Heart left ventricle (tissue), 16 donors: ENCODE data around the gene TEAD1. TPM values are rescaled to one million over a fixed set of nuclear protein-coding genes. Genes with fewer than 3 reads are reported as not detected.

Source experiments
- ATAC-seq, 4 donors: fragments of 200-7000 bp; cut with Tn5 transposase; one replicate each; pipeline ENCODE4 v1.9.1; 2020 to 2022; ENCODE audit warnings: moderate library complexity in 4 of 4, mild to moderate bottlenecking in 3 of 4, moderate number of reproducible peaks in 1 of 4
- DNase-seq, 5 donors: peaks; one replicate each; pipeline ENCODE4 v3.0.0-alpha.2; 2020
- H3K27ac ChIP-seq, 12 donors: fragments of 200-600 bp; sonication (generic) in 4 of 12; one replicate each; pipeline versions ENCODE4 v1.5.0 to v1.8.0; 2016 to 2022; ENCODE audit warnings: mild to moderate bottlenecking in 2 of 12
- H3K27me3 ChIP-seq, 9 donors: fragments of 200-600 bp; sonication (generic) in 2 of 9; one replicate each; pipeline versions ENCODE4 v1.5.1 to v1.8.0; 2016 to 2022; ENCODE audit warnings: mild to moderate bottlenecking in 3 of 9
- H3K36me3 ChIP-seq, 9 donors: fragments of 200-600 bp; sonication (generic) in 2 of 9; one replicate each; pipeline versions ENCODE4 v1.5.0 to v1.8.0; 2018 to 2022; ENCODE audit warnings: mild to moderate bottlenecking in 2 of 9
- H3K4me1 ChIP-seq, 12 donors: fragments of 200-600 bp; sonication (generic) in 4 of 12; one replicate each; pipeline versions ENCODE4 v1.5.0 to v1.8.0; 2016 to 2022; ENCODE audit warnings: mild to moderate bottlenecking in 3 of 12
- H3K4me3 ChIP-seq, 12 donors: fragments of 200-600 bp; sonication (generic) in 4 of 12; one replicate each; pipeline versions ENCODE4 v1.5.0 to v1.8.0; 2017 to 2022; ENCODE audit warnings: mild to moderate bottlenecking in 9 of 12, moderate library complexity in 4 of 12
- H3K9me3 ChIP-seq, 12 donors: fragments of 200-600 bp; sonication (generic) in 4 of 12; one replicate each; pipeline versions ENCODE4 v1.5.0 to v1.8.0; 2016 to 2022; ENCODE audit warnings: mild to moderate bottlenecking in 1 of 12
- CTCF ChIP-seq, 12 donors: fragments of 200-600 bp; sonication (generic) in 4 of 12; IDR thresholded peaks; one replicate each; pipeline versions ENCODE4 v1.5.0 to v1.8.0; 2018 to 2022; ENCODE audit warnings: antibody characterized with exemption in 12 of 12, mild to moderate bottlenecking in 5 of 12
- POLR2A ChIP-seq, 2 donors: fragments of 450-650 bp; IDR thresholded peaks; one replicate each; pipeline ENCODE4 v1.6.1; 2017; ENCODE audit warnings: antibody characterized with exemption in 2 of 2, mild to moderate bottlenecking in 2 of 2, moderate library complexity in 2 of 2
- WGBS, 4 donors: extraction: QIAGEN DNeasy Blood & Tissue Kit in 2 of 4; methylation state at CpG; one replicate each; pipeline versions ENCODE4 v1.1.5 to v1.1.7; 2013 to 2018; 5-methylcytosine and 5-hydroxymethylcytosine counted together
- intact Hi-C, 10 donors: fragments of 100-400 bp; cut with DNase I; formaldehyde crosslinking; loops; one replicate each; pipeline versions ENCODE4 v1.11.1 to v1.14.2; 2022
- polyA plus RNA-seq, 2 donors: library from polyadenylated mRNA; stranded (reverse); fragments of 200-250 nt; gene quantifications; one replicate each; pipeline ENCODE4 v1.2.3, GENCODE V29; 2013
- total RNA-seq, 9 donors: library from RNA; depleted of rRNA in 2 of 9; stranded (reverse); fragments of >200 nt in 2 of 9; fragmentation: NEBNext Ultra II Directional in 3 of 9; extraction: Animal tissue kit (Norgen Biotek cat#: 25700) in 3 of 9; gene quantifications; one replicate each; pipeline versions ENCODE4 v1.1.0 to v1.2.4, GENCODE V29; 2016 to 2023
- donor health status: ischemic (EF 13 %, LVEDD 7.1; RV severe dilation, severe dysfunction).
- donor health status: healthy with polysubstance abuse.
- donor health status: DM: no; HTN: yes; CAD: no.
- donor health status: DM: no; HTN: no; CAD: no.
- donor health status: ischemic (EF 25% LVEDD 6.9; RV normal size, moderate dysfunction).
- donor health status: ischemic (EF 25% LVEDD 5.7; RV mildly dilated, moderate dysfunction).
- donor health status: healthy.
- donor health status: DM: yes; HTN: yes; CAD: no.
- donor health status: ischemic (EF 35%, LVEDD 5.7; RV mildly dilated, moderate dysfunction).
- donor health status: nonischemic (EF 11% LVEDD 7.7; RV severe dilation, severe dysfunction).
- donor health status: DM: yes; HTN: yes; CAD: no.
- donor health status: PGD.
- donor health status: ischemic (EF 29% LVEDD 5.4; RV normal size, mild dysfunction).
- donor health status: nonischemic (EF 23%, LVEDD 6.1; RV moderate dilation, normal function).

Gene TEAD1
- total and polyA plus RNA-seq, 11 donors: 14.4 to 161 (median 113) TPM

- no peak overlapping the region for H3K4me3 ChIP-seq
- intact Hi-C loops: no loop called here
- WGBS, 4 donors: 71 to 79% (median 74%) methylated on average over 3 of the region's 3 CpGs
Observed at GRCh38 chr11:12981676-12982522, 307.7 kb downstream of the TEAD1 start.

GRCh38 chr11:12983336-12983735, 309.1 kb downstream of the TEAD1 start:
- intact Hi-C loops: no loop called here
- Histone ChIP-seq H3K4me3 (no peak overlapping the region), H3K36me3 (no peaks in the 10 kb centered on the region), H3K27me3 (peaks cover 0 to 10% (median 0%) of the 10 kb centered on the region in 9 donors), H3K4me1 (no peaks in the 10 kb centered on the region), H3K9me3 (no peaks in the 10 kb centered on the region), H3K27ac (no peak overlapping the region)
- no peak for TF ChIP-seq CTCF (IDR thresholded peaks at IDR 0.05)
- WGBS, 4 donors: 86 to 91% (median 90%) methylated on average over 7 of the region's 7 CpGs
- no peak for ATAC-seq
- no peak for DNase-seq

More at GRCh38 chr11:12981676-12982522, 307.7 kb downstream of the TEAD1 start:
- Histone ChIP-seq H3K27me3 (peaks cover 0 to 10% (median 0%) of the 10 kb centered on the region in 9 donors), H3K27ac (no peak overlapping the region), H3K36me3 (no peaks in the 10 kb centered on the region), H3K9me3 (no peaks in the 10 kb centered on the region), H3K4me1 (no peaks in the 10 kb centered on the region)
- TF ChIP-seq POLR2A (IDR thresholded peaks at IDR 0.05): no peak
- DNase-seq (no peak), ATAC-seq (no peak)

GRCh38 chr11:12986194-12986898, 312.1 kb downstream of the TEAD1 start:
- WGBS, 4 donors: 66 to 78% (median 68%) methylated on average over 8 of the region's 8 CpGs
- ATAC-seq (no peak), DNase-seq (no peak)
- intact Hi-C loops: no loop called here
- Histone ChIP-seq H3K4me1 (no peaks in the 10 kb centered on the region), H3K36me3 (no peaks in the 10 kb centered on the region), H3K9me3 (no peaks in the 10 kb centered on the region), H3K4me3 (peak overlapping the region in 2 of 12 donors; percentile 10 to 28), H3K27ac (no peak overlapping the region), H3K27me3 (peaks cover 0 to 10% (median 0%) of the 10 kb centered on the region in 9 donors)
- no peak for TF ChIP-seq CTCF (IDR thresholded peaks at IDR 0.05)
- TF ChIP-seq POLR2A (IDR thresholded peaks at IDR 0.05): no peak

DNA sequence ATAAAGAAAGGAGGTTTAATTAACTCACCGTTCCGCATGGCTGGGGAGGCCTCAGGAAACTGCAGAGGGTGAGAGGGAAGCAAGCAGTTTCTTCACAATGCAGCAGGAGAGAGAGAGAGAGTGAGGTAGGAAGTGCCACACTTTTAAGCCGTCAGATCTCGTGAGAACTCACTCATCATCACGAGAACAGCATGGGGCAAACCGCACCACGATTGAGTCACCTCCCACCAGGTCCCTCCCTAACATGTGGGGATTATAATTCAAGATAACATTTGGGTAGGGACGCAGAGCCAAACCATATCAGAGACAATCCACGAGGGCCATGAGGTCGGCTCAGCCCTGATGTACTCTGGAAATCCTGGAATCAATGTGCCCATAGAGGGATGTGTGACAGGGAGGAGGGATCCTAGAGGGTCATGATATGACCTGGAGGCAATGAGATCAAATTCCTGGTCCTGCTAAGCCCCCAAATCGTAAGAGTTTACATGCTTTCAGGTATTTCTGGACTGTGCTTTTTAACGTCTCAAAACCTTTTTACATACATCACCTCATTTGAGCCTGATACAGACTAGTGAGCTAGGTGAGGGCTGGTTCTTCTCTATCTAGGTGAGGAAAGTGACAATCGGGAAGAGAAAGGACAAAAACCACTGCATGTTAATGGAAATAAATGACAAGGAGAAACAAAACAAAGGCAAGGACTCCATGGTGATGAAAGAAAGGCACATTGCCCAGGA, 315.4 kb downstream of the TEAD1 start:
- H3K27ac ChIP-seq: no peak overlapping the region
- peaks cover 0 to 10% (median 0%) of the 10 kb centered on the region in 9 donors for H3K27me3 ChIP-seq
- H3K4me3 ChIP-seq: no peak overlapping the region
- H3K36me3 ChIP-seq: no peaks in the 10 kb centered on the region
- H3K9me3 ChIP-seq: no peaks in the 10 kb centered on the region
- WGBS, 4 donors: 71 to 79% (median 77%) methylated on average over 13 of the region's 13 CpGs
- intact Hi-C loops: no loop called here
- TF ChIP-seq CTCF (IDR thresholded peaks at IDR 0.05) (no peak), POLR2A (IDR thresholded peaks at IDR 0.05) (no peak)
- DNase-seq: no peak
- no peaks in the 10 kb centered on the region for H3K4me1 ChIP-seq
- no peak for ATAC-seq
